NCI-H460 (cell line): ENCODE data around the gene MAP1S. TPM values are rescaled to one million over a fixed set of nuclear protein-coding genes. Genes with fewer than 3 reads are reported as not detected.
A peak's percentile ranks its signal among the peaks of the same experiment; 100 is the strongest.
"Not testable (repeated sequence)": the region's sequence is repeated elsewhere in the genome, so short reads cannot be mapped to it uniquely, and the experiment has no call there.

Source experiments
- DNase-seq: peaks from one replicate; pipeline ENCODE4 v3.0.0-alpha.2; 2016; ENCODE audit warnings: low read depth; ENCODE audit errors: extremely low read depth
- total RNA-seq: library from RNA; depleted of rRNA; stranded (reverse); fragments of >200 nt; shearing (Covaris generic); gene quantifications from 2 replicates; pipeline ENCODE4 v1.2.3, GENCODE V29; 2014

Gene MAP1S
- total RNA-seq, 1 experiment from 2014 or later = 10.4 TPM

DNA sequence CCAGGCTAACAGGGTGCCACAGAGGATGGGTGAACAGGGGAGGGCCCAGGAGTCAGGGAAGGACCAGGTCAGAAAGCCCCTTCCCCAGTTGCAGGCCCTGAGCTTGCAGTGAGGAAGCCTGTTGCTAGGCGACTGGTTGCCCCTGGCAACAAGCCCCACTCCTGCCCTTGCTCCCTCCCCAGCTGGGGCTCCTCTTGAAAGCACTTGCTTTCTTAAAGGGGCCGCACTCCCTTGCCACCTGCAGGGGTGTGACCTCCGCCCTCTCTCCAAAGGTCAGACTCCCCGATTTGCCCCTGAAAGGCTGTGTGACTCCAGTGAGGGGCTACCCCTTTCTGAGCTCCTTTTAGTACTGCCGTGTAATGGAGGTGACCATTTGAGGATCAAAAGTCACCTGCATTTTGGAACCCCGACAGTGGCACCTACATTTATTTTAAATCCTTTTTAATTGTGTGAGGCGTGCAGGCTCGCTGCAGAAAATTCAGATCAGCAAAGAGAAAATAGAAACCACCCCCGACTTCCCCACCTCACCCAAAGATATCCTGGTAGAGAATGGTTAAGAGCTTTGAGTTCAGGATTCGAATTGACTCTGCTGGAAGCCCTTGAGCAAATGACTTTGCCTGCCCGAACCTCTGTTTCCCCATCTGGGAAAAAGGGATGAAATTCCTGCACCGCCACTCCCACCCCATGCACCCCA, 36.8 kb downstream of the MAP1S start:
- no peak for DNase-seq

- no peak for DNase-seq
These were observed 37.8 kb downstream of the MAP1S start for GRCh38 chr19:17757125-17757524.

DNA sequence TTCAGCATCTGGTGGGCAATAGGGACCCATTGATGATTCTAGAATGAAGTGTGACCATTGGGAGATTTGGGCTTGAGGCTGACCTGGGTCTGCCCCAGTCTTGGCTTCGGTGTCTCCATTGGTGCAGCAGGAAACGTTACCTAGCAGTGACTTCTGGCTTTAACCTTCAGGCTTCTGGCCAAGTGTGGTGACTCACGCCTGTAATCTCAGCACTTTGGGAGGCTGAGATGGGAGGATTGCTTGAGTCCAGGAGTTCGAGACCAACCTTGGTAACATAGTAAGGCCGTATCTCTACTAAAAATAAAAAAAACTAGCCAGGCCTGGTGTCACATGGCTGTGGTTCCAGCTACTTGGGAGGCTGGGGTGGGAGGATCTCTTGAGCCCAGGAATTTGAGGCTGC, 39.2 kb downstream of the MAP1S start:
- no peak for DNase-seq

- no peak for DNase-seq
These were observed 41.9 kb downstream of the MAP1S start for GRCh38 chr19:17761148-17761547.

DNA sequence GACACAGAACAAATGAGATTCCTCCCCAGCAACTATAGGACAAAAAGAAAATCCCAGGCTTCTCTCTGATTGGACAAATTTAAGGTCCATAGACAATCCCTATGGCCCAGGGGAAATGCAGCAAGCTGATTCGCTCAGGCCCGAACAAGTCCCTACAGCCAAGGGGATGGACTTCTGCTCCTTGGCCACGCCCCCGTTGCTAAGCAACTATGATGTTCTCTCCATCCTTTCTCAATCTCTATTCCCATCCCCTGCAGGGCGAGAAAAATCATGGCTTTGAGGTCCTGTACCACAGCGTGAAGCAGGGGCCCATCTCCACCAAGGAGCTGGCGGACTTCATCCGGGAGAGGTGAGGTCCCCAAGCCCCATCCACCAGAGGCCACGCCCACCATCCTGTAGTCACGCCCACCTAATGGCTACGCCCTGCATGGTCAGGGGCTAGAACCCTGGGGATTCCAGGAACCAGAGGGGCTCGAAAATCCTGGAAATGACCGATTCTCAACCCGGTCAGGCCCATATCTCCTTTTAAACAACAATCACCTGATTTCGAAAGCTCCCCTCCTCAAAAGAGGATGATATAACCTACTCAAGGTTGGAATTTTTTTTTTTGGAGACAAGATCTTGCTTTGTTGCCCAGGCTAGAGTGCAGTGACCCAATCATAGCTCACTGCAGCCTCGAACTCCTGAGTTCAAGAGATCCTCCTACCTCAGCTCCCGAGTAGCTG, 43.4 kb downstream of the MAP1S start:
- DNase-seq = peak; percentile 60

GRCh38 chr19:17764348-17764747, 45.1 kb downstream of the MAP1S start:
- DNase-seq = no peak

DNA sequence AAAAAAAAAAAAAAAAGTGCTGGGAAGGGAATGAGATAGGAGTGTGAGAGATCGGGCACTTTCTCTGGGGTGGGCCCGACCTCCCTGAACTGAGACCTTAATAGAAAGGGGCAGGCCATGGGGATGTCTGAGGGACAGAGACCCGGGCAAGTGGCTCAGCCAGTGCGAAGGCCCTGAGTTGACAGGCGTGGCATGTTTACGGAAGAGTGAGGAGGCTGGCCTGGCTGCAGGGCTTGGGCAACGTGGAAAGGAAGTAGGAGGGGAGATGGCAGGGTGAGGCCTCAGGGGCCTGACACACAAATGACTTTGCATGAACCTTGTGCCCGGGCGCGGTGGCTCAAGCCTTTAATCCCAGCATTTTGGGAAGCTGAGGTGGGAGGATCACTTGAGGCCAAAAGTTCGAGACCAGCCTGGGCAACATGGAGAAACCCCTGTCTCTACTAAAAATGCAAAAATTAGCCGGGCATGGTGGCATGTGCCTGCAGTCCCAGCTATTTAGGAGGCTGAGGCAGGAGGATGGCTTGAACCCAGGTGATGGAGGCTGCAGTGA, 45.9 kb downstream of the MAP1S start:
- peak; percentile 54 for DNase-seq

GRCh38 chr19:17766543-17767131, 47.4 kb downstream of the MAP1S start:
- peak; percentile 82 for DNase-seq

- DNase-seq = no peak
These were observed 48.3 kb downstream of the MAP1S start for GRCh38 chr19:17767559-17767958.

GRCh38 chr19:17770613-17771012, 51.3 kb downstream of the MAP1S start:
- DNase-seq = no peak

- DNase-seq = no peak
These were observed 52.9 kb downstream of the MAP1S start for GRCh38 chr19:17772172-17772571.

- DNase-seq = peak; percentile 56
These were observed 56.1 kb downstream of the MAP1S start for GRCh38 chr19:17775245-17775927.

DNA sequence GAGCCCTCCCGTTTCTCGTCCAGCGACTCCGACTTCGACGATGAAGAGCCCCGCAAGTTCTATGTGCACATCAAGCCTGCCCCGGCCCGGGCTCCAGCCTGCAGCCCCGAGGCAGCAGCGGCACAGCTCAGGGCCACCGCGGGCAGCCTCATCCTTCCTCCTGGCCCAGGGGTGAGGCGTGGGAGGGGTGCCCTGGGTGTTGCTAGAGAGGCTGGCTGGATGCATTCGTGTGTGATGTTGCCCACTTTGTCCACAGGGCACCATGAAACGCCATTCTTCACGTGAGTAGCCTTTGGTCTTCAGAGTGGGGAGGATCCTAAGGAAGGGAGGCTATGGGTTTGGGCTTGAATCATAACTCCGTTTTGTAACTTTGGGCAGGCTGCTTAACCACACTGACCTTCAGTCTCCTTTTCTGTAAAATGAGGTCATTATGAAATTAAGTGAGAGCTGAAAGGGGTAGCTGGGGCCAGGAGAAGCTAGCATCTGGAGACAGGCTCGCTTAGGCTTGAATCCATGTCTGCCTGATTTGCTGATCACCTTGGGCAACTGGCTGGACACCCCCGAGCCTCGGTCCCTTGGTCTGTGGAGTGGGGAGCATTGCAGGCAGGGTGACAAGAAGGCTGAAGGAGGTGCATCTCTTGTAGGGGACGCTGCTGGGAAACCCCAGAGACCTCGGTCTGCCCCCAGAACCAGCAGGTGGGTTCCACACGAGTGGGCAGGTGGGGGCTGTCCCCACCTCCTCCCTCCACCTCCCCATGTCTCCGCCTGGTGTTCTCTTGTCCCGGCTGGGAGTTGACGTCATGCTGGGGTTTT, 56.9 kb downstream of the MAP1S start:
- DNase-seq = no peak

- not testable (repeated sequence) for DNase-seq
These were observed 58.6 kb downstream of the MAP1S start for GRCh38 chr19:17777840-17778239.

DNA sequence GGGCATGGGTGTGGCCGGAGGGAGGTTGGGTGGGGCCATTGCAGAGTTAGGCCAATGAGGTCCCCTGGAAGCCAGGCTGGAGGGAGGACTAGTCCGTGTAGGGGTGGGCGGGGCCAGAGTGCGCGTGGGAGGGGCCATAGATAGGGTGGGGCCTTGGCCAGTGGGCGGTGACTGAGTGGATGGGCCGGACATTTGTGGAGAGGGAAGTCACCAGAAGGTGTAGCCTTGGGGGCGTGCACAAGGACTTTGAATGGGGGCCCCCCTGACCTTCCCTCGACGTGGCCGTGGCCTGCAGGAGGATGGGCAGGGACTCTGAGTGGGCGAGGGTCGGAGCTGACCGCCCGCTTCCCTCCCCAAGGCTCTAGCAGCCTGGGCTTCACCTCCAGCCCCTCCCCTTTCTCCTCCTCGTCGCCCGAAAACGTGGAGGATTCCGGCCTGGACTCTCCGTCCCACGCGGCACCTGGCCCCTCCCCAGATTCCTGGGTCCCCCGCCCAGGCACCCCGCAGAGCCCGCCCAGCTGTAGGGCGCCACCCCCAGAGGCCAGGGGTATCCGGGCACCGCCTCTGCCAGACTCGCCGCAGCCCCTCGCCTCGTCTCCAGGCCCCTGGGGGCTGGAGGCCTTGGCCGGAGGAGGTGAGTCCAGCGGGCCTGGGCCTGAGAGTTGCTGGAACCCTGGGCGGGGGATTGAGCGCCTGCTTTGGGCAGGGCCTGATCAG, 59.1 kb downstream of the MAP1S start:
- peak; percentile 63 for DNase-seq

GRCh38 chr19:17778968-17779929, 60.0 kb downstream of the MAP1S start:
- peak; percentile 72 for DNase-seq

- no peak for DNase-seq
These were observed 61.5 kb downstream of the MAP1S start for GRCh38 chr19:17780781-17781180.

DNA sequence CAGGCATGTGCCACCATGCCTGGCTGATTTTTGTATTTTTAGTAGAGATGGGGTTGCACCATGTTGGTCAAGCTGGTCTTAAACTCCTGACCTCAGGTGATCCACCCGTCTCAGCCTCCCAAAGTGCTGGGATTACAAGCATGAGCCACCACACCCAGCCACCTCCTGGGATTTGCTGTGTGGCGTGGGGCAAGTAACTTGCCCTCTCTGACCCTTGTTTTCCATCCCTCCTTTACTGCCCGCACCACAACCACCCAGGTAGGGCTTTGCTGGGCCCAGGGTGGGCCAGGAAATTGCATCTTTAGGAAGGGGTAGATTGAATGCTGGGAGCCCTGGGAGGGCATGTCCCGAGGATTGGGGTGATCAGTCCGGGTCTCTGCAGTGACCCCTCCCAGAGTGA, 64.4 kb downstream of the MAP1S start:
- DNase-seq = not testable (repeated sequence)
